HL-60 (cell line): ENCODE data around the gene COX4I1.

Experiments used
- GABPA ChIP-seq: IDR thresholded peaks from 2 replicates; pipeline ENCODE4 v1.6.1; 2012; ENCODE audit warnings: low read depth
- POLR2AphosphoS5 ChIP-seq: IDR thresholded peaks from 2 replicates; pipeline ENCODE4 v1.6.1; 2012; ENCODE audit warnings: low read depth
- SPI1 ChIP-seq: IDR thresholded peaks from 2 replicates; pipeline ENCODE4 v1.6.1; 2012; ENCODE audit warnings: low read depth, mild to moderate bottlenecking, borderline replicate concordance
- TF ChIP-seq, protein P1 (sequence below): IDR thresholded peaks from one replicate; pipeline ENCODE4 v1.5.1; 2011; ENCODE audit warnings: low read length, control low read depth, inconsistent platforms; ENCODE audit not compliant: insufficient read depth
- TF ChIP-seq, protein P2 (sequence below): IDR thresholded peaks from 2 replicates; pipeline ENCODE4 v1.6.1; 2012; ENCODE audit warnings: low read depth; ENCODE audit not compliant: insufficient replicate concordance

DNA sequence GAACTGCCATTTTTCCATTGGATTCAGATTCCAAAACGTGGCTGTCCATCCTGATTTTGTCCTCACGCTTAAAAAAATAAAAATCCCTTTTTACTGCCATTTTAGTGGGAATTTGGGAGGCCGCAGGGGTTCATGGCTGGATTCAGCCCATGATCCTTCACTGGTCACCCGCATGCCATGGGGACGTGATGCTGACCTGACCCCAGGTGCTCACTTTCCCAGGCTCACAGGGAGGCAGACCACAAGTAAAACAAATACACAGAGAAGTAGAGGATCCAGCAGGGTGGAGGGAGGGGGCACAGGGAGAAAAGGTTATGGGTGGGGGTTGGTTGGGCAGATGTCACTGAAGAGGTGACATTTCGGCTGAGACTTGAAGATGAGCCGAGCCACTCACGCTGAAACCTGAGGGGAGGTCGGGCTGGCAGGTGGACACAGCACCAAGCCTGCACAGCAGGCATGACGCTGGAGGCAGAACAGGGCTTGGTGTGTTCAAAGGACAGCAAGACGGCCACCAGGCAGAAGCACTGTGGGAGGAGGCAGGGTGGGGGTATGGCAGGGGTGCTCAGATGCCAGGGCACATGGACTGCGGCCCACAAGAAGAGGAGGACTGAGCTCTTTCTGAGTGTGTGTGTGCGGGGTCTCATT is 10.7 kb downstream of the COX4I1 start:
- TF ChIP-seq, protein P1, sequence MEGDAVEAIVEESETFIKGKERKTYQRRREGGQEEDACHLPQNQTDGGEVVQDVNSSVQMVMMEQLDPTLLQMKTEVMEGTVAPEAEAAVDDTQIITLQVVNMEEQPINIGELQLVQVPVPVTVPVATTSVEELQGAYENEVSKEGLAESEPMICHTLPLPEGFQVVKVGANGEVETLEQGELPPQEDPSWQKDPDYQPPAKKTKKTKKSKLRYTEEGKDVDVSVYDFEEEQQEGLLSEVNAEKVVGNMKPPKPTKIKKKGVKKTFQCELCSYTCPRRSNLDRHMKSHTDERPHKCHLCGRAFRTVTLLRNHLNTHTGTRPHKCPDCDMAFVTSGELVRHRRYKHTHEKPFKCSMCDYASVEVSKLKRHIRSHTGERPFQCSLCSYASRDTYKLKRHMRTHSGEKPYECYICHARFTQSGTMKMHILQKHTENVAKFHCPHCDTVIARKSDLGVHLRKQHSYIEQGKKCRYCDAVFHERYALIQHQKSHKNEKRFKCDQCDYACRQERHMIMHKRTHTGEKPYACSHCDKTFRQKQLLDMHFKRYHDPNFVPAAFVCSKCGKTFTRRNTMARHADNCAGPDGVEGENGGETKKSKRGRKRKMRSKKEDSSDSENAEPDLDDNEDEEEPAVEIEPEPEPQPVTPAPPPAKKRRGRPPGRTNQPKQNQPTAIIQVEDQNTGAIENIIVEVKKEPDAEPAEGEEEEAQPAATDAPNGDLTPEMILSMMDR, result no peak
- TF ChIP-seq POLR2AphosphoS5 (no peak), SPI1 (no peak), GABPA (no peak)
- TF ChIP-seq, protein P2, sequence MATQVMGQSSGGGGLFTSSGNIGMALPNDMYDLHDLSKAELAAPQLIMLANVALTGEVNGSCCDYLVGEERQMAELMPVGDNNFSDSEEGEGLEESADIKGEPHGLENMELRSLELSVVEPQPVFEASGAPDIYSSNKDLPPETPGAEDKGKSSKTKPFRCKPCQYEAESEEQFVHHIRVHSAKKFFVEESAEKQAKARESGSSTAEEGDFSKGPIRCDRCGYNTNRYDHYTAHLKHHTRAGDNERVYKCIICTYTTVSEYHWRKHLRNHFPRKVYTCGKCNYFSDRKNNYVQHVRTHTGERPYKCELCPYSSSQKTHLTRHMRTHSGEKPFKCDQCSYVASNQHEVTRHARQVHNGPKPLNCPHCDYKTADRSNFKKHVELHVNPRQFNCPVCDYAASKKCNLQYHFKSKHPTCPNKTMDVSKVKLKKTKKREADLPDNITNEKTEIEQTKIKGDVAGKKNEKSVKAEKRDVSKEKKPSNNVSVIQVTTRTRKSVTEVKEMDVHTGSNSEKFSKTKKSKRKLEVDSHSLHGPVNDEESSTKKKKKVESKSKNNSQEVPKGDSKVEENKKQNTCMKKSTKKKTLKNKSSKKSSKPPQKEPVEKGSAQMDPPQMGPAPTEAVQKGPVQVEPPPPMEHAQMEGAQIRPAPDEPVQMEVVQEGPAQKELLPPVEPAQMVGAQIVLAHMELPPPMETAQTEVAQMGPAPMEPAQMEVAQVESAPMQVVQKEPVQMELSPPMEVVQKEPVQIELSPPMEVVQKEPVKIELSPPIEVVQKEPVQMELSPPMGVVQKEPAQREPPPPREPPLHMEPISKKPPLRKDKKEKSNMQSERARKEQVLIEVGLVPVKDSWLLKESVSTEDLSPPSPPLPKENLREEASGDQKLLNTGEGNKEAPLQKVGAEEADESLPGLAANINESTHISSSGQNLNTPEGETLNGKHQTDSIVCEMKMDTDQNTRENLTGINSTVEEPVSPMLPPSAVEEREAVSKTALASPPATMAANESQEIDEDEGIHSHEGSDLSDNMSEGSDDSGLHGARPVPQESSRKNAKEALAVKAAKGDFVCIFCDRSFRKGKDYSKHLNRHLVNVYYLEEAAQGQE, result no peak
